ENCODE measurements around the gene TRIM29. TPM values are rescaled to one million over a fixed set of nuclear protein-coding genes. Genes with fewer than 3 reads are reported as not detected.

TRIM29 gene
- polyA plus RNA-seq, 1 experiment, result 1.5 TPM

DNA sequence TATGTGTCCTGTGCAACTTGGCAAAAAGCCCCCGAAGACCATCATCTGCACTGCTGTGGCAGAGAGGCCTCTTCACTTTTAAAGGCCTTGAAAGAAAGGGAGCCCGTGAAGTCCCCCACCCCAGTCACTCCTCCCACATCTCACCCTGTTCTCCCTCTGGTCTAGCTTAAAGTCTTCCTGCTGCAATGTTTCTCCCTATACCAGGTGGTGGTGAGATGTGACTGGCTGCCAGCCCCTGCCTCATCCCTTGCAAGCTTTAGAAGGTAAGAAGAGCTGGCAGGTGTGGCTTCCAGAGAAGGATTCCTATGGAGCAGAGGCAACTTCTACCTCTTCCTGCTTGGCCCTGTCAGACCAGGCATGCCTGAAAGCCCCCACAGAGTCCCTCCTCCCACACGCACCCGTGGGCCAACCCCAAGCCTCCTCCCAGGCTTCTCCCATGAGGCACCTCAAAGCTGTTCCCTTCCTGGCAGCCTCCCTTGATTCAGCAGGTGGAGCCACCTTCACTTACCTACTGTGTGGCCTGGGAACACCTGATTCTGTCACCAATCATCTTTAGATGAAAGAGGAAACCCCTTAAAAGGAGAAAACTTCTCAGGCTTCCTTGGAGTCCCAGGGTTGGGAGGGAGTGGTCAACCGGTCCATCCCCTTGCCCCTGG lies 4.0 kb upstream of the TRIM29 start:
- Histone ChIP-seq H3K27me3 (ENCODE audit: control insufficient read depth, insufficient read depth, low read length) (peaks cover 20% of the 10 kb centered on the region), H3K4me3 (ENCODE audit: low read depth, low read length) (no peak overlapping the region), H3K36me3 (ENCODE audit: control insufficient read depth, insufficient read depth, low read length) (no peaks in the 10 kb centered on the region)
- TF ChIP-seq, protein P1, sequence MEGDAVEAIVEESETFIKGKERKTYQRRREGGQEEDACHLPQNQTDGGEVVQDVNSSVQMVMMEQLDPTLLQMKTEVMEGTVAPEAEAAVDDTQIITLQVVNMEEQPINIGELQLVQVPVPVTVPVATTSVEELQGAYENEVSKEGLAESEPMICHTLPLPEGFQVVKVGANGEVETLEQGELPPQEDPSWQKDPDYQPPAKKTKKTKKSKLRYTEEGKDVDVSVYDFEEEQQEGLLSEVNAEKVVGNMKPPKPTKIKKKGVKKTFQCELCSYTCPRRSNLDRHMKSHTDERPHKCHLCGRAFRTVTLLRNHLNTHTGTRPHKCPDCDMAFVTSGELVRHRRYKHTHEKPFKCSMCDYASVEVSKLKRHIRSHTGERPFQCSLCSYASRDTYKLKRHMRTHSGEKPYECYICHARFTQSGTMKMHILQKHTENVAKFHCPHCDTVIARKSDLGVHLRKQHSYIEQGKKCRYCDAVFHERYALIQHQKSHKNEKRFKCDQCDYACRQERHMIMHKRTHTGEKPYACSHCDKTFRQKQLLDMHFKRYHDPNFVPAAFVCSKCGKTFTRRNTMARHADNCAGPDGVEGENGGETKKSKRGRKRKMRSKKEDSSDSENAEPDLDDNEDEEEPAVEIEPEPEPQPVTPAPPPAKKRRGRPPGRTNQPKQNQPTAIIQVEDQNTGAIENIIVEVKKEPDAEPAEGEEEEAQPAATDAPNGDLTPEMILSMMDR (IDR thresholded peaks at IDR 0.05; ENCODE audit: insufficient read depth, low read depth, low read length), result no peak
- POLR2A ChIA-PET, result no interaction called here
- DNase-seq (ENCODE audit: low read depth), result no peak
- CTCF ChIA-PET, result interaction anchor here (0.9 to 2.3 kb wide), 2 partner anchors 26 to 413 kb away, joined by 3 to 11 read pairs; partner anchors contain the start of gene NECTIN1

DNA sequence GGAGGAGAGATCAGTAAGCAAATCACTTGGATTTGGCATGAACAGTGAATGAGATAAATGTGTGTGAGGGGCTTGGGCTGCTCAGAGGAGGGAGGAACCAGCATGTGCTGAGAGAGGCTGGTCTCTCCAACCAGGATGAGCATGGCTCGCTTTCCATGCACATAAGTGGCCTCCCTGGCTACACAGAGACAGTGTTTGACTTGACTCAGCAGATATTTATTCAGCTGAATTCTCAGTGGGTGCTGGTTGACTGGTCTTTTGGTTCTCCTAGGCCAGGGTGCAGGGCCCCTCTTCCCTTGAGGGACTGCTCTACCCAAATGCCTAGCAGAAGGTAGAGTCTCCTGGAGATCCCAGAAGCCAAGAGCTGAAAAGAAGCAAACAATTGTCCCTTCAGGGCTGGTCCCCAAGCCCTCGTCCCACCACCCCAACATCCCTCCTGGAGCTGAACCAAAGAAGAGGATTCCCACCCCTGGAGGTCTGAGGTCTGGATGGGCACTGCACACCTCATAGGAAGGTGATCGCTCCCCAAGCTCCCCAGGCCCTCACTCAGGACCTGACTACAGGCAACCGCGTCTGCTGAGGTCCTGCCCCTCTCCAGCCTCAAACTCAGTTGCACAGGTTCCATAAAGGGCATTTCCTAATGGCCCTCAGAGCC lies 3.3 kb upstream of the TRIM29 start:
- no peaks in the 10 kb centered on the region for H3K36me3 ChIP-seq (ENCODE audit: control insufficient read depth, insufficient read depth, low read length)
- H3K27me3 ChIP-seq (ENCODE audit: control insufficient read depth, insufficient read depth, low read length), result peaks cover 20% of the 10 kb centered on the region
- TF ChIP-seq, protein P1 (IDR thresholded peaks at IDR 0.05; ENCODE audit: insufficient read depth, low read depth, low read length), result no peak
- ChIA-PET CTCF (interaction anchor here (2.3 kb wide), 1 partner anchor 27 kb away, joined by 11 read pairs; no protein-coding TSS in a partner anchor), POLR2A (no interaction called here)
- DNase-seq (ENCODE audit: low read depth), result no peak
- H3K4me3 ChIP-seq (ENCODE audit: low read depth, low read length), result no peak overlapping the region

DNA sequence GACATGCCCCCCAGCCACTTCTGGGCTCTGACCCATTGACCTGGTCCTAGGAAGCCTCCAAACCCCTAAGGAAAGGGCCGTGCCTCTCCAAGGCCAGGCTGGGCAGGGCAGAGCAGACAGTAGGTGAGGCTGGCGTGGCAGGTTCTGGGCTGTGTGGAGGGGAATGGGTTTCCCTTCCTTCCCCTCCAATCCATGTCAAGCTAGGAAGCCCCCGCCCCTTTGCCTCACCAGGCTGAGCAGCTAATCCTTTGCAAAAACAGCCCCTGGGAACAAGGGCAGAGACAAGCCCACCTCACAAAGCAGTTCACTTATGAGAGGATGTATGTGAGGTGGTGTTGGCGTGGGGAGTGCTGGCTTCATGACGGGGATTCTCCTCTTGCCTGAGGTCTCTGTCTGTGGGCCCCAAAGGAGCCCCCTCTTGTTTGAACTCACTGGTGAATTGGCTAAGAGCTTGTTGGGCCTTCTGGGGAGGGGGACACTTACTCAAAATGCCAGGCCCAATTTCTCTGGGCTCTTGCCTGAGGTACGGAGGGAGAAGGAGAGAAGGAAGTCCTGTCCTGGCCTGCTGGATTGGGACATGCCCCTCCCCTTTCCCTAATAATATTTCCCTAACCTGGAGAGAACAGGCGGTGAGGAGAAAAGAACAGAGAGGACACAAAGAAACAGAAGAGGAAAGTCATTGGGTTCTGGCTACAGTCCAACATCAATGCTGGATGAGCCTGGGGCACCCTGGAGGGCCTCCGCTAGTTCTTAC lies 1.6 kb upstream of the TRIM29 start:
- TF ChIP-seq, protein P1 (IDR thresholded peaks at IDR 0.05; ENCODE audit: insufficient read depth, low read depth, low read length), result no peak
- Histone ChIP-seq H3K27me3 (ENCODE audit: control insufficient read depth, insufficient read depth, low read length) (peaks cover 19% of the 10 kb centered on the region), H3K36me3 (ENCODE audit: control insufficient read depth, insufficient read depth, low read length) (no peaks in the 10 kb centered on the region), H3K4me3 (ENCODE audit: low read depth, low read length) (no peak overlapping the region)
- POLR2A ChIA-PET, result no interaction called here
- CTCF ChIA-PET, result interaction anchor here (0.9 to 1.0 kb wide), 2 partner anchors 9 to 29 kb away, joined by 3 to 4 read pairs; no protein-coding TSS in a partner anchor
- no peak for DNase-seq (ENCODE audit: low read depth)

DNA sequence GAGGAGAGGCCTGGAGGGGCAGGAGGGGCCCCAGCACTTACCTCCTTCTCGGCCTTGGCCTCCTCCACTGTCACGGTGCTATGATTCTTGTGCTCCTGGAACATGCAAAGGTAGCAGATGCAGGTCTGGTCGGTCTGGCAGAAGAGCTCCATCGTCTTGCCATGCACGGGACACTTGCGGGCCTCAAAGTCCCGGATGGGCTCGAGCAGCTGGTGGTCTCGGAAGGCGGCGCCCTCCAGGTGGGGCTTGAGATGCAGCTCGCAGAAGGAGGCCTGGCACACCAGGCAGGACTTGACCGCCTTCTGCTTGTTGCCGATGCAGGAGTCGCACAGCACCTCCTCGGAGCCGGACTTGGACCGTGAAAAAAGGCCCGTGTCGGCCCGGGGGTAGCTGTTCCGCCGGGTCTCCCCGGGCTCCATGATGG lies 714 bp downstream of the TRIM29 start:
- ChIA-PET CTCF (interaction anchor here (0.8 to 1.6 kb wide), 2 partner anchors 29 to 49 kb away, joined by 3 to 5 read pairs; no protein-coding TSS in a partner anchor), POLR2A (no interaction called here)
- Histone ChIP-seq H3K4me3 (ENCODE audit: low read depth, low read length) (no peak overlapping the region), H3K27me3 (ENCODE audit: control insufficient read depth, insufficient read depth, low read length) (peaks cover 17% of the 10 kb centered on the region), H3K36me3 (ENCODE audit: control insufficient read depth, insufficient read depth, low read length) (no peaks in the 10 kb centered on the region)
- no peak for DNase-seq (ENCODE audit: low read depth)
- TF ChIP-seq, protein P1 (IDR thresholded peaks at IDR 0.05; ENCODE audit: insufficient read depth, low read depth, low read length), result no peak

DNA sequence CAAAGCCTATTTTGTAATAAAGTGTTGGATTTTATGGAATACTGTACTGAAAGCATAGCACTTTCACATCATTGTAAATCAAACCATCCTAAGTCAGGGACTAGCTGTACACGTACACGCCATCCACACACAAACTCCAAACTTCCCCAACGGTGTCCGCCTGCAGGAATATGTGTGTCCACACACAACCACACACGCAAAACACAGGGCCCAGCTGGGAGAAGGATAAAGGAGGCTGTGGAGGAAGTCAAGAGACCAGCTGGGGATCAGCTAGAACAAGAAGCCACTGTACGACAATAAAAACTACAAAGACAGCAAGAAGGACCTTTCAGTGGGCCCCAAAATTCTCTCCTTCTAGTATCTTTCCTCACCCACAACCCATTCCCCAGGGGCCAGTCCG lies 1.6 kb downstream of the TRIM29 start:
- POLR2A ChIA-PET, result no interaction called here

More for the DNA sequence above, 1.6 kb downstream of the TRIM29 start:
- H3K36me3 ChIP-seq (ENCODE audit: control insufficient read depth, insufficient read depth, low read length), result no peaks in the 10 kb centered on the region
- H3K27me3 ChIP-seq (ENCODE audit: control insufficient read depth, insufficient read depth, low read length), result peaks cover 14% of the 10 kb centered on the region
- TF ChIP-seq, protein P1 (IDR thresholded peaks at IDR 0.05; ENCODE audit: insufficient read depth, low read depth, low read length), result no peak
- H3K4me3 ChIP-seq (ENCODE audit: low read depth, low read length), result no peak overlapping the region
- CTCF ChIA-PET, result interaction anchor here (1.6 kb wide), 2 partner anchors 26 to 28 kb away, joined by 5 read pairs; no protein-coding TSS in a partner anchor
- no peak for DNase-seq (ENCODE audit: low read depth)

Measured in BJ (cell line).